NCI-H1048 (cell line): ENCODE results near the gene TTC4.

Experiments
- DNase-seq: peaks from one replicate; lab custom pipeline; 2025; lab: John Stamatoyannopoulos, UW

Gene TTC4

DNA sequence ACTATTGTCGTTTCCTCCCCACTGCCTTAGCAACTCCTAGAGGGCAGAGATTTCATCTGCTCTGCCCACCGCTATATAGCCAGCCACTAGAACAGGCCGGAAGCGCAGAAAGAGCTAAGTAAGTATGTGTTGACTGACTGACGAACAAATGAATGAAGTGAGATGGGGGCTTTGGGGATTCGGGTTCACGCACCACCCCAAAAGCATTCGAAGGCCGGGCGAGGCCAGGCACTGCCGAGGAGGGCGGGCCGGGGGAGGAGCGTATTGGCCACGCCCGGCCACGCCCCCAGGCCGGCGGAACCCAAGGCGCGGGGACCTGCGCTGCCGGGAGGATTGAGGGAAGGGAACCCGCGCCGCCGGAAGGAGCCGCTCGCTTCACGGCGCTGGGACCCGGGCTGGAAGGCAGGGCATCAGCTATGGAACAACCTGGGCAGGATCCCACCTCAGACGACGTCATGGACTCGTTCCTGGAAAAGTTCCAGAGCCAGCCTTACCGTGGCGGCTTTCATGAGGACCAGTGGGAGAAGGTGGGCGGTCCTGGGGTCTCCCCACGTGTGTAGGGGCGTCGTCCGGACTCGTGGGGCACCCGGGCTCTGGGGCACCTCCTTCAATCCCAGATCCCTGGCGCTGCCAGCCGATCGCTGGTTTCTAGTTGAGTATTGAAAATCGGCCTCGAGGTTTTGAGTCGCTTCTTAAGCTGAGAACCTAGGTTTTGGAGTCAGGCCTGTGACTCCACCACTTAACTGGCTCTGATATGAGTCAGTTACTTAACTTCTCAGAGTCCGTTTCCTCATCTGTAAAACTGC, at the start of gene TTC4:
Gene TTC4 (plus strand): TSS at position 369 of the 806 bp plus-strand sequence. CDS start 48 bp downstream, at position 417.
- peak; percentile 77 for DNase-seq

DNA sequence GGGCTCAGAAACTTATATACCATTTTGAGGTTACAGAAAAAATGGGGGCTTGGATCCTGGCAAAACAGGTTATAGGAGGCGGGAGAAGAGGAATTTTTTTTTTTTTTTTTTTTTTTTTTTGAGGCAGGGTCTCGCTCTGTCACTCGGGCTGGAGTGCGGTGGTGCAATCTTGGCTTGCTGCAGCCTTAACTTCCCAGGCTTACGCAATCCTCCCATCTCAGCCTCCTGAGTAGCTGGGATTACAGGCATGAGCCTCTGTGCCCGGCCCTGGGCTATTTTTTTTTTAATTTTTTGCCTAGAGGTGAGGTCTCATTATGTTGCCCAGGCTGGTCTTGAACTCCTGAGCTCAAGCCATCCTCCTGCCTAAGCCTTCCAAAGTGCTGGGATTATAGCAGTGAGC, 49.3 kb upstream of the TTC4 start:
- DNase-seq: no peak

DNA sequence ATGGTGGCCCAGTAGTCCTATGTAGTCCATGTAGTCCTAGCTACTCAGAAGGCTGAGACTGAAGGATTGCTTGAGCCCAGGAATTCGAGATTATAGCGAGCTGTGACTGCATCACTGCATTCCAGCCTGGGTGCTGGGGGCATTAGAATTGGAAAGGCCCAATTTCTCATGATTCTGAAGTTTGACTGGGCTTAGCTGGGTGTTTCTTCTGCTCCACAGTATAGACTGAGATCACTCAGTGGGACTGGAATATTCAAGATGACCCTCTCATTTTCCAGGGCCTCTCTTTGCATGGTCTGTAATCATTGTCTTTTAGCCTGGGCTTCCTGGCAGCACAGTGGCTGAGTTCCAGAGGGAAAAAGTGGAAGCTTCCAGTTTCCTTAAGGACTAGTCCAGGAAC, 47.9 kb upstream of the TTC4 start:
- no peak for DNase-seq

DNA sequence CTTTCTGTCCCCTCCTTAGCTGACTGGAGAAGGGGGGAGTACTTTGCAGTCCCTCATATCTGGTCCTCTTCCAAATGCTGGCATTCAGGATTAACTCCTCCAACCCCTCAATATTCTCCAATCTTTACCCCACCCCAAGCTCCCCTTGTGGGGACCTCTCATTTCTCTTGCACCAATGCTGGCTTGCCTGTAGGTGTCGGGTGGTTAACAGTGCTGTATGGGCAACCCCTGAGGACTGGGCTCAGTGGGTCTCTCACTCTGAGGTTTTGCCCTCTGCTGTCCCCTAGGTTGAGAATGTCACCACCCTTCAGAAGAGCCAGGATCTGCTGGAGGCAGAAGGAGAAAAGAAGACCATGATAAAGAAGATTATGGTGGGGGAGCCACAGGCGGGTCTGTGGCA, 47.1 kb upstream of the TTC4 start:
- no peak for DNase-seq

GRCh38 chr1:54671985-54672608, 43.6 kb upstream of the TTC4 start:
- DNase-seq: peak; percentile 9

DNA sequence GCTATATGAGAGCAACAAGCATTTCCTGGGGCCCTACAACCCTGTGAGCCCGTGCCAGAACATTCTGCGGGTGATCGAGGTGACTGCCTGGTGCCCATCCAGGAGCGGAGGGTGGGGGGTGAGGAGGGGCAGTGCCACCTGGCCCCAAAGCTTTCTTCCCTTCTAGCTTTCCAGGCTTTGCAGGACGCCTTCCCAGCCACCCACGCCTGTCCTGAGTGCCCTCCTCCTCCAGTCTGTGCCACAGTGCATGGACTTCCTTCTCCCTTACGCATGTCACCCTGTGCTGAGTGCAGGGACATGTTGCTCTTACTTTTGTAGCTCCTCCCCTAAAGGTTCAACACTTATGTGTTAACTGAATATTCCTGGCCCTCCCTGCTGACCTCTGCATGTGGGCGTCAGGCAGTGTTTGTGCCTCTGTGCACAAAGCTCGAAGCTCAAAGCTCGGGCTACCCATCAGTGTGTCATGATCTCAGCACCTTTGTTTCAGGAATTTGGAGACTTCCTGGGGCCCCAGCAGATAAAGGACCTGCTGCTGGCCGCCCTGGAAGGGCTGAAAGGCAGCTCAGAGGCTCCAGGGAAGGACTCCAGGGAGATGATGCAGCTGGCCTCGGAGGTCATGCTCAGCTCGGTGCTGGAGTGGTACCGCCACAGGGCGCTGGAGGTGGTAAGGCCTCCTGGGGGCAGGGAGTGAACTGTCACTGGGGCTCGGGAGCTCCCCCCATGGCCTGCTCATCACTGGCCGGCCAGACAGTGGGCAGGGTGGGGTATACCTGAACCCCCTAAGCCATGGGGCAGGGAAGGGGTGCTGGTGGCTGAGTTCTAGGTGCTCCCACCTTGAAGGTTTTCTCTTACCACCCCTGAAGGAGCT, 36.7 kb upstream of the TTC4 start:
- DNase-seq: no peak

DNA sequence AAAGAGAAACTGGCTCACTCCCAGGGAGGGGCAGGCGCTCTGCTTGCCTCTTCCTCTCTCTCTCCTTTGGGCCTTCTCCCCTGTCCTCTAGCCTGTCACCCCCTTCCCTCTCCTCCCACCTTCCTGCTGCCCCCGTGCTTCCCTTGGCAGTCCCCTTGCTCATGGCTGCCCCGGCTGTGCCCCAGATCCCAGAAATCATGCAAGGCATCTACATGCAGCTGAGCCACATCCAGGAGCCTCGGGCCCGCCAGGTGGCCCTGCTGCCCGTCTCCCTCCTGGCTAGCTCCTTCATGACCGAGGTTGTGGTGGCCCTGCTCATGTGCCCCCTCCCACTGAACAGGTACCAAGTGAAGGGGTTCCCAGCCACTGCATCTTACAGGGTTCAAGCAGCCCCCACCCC, 36.0 kb upstream of the TTC4 start:
- no peak for DNase-seq

DNA sequence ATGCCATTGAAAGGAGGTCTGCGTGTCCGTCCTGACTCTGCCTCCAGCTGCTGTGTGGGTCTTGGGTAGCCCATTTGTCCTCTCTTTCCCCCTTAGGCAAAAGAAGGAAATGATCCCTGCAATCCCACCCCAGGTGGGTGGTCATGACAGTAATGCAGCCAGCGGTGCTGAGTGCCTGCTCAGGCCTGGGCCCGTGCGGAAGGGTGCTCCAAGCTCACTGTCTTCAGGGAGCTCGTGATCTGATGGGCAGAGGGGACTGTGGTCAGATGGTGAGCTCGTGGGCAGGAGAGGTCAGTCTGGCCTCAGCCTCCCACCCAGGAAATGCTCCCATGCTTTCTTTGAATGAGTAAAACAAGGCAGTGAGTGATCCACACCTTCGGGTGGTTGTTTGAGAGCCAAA, 35.3 kb upstream of the TTC4 start:
- no peak for DNase-seq

- DNase-seq: no peak
Measured at GRCh38 chr1:54681358-54681757, 34.3 kb upstream of the TTC4 start.

DNA sequence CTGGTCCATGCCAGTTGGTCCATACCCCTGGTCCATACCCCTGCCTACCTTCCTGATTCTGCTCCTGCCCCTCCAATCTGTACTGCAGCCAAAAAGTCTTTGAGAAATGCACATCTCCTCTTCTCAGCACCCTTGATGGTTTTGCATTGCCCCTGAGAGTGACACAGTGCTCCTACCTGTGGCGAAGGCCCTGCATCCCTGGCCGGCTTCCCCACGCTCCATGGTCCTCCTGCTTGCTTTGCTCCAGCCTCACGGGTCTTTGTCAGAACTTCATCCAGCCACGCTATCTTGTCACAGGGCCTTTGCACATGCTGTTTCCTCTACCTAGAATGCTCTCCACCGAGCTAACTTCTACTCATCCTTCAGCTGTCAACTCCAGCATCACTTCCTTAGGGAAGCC, 32.2 kb upstream of the TTC4 start:
- DNase-seq: no peak

DNA sequence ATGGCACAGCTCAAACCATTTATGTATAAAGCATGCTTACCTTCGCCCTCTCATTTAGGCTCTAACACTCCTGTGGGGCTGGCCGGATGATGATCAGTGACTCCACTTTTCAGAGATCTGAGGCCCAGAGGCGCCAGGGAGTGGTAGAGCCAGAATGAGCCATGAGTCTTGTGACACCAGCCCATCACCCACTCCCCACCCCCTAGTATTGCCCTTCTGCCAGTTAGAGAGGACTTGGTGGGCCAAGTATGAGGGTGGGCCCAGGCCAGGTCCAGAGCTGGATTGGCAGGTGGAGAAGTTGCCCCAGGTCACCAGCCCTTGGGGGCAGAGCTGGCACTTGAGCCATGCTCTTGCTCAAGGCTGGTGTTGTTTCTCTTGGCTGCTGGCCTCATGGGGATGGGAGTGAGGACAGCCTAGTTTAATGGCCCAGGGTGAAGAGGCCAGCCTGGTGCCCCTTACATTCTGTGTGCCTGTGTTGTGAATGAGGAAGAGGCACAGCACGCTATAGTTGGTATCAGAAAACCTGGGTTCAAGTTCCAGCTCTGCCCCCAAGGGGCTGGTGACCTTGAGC, 30.2 kb upstream of the TTC4 start:
- DNase-seq: no peak

- DNase-seq: no peak
Measured at GRCh38 chr1:54686155-54686554, 29.5 kb upstream of the TTC4 start.

DNA sequence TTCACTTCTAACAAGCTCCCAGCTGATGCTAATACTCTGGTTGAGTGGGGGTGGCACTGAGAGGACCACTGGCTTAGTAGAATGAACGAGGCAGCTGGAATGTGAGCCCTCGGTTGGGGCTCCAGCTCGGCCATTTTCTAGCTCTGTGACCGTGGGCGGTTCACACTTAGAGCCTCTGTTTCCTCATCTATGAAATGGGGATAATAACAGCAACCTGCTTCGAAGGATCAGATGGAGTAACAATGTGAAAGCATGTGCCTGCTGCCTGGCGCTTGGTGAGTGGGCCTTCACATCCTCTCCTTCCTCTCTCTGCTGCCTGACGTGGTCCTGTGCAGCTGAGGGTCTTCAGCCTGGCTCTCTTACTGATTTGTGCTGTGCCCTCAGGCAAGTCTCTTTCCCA, 20.9 kb upstream of the TTC4 start:
- DNase-seq: no peak

DNA sequence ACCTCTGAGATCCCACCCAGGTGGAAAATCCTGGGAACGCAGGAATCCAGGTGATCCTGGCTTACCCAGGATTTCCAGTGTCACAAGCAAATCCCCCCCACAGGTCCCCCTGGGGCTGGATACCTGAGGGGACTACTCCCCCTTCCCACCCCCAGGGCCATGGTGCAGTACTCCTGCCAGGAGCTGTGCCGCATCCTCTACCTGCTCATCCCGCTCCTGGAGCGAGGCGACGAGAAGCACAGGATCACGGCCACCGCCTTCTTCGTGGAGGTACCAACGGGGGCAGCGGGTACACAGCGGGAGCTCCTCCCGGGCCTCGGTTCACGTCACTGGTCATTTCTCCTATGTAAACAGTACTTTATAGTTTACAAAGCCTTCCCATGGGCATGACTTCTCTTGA, 20.4 kb upstream of the TTC4 start:
- no peak for DNase-seq

DNA sequence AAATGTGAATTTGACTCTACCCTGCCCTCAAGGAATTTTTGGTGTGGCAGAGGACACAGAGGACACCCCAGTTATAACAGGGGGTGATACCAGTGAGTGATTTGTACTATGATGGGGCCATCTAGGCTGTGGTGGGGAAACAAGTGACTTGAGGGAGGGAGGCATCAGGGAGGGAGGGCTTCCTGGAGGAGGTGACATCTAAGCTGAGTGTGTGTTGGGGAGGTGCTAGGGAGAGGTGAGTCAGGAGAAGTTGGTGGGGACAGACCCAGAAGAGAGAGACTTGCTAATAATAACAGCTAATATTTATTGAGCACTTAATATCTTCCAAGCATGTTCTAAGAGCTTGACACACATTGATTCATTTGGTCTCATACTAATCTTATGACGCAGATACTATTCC, 19.9 kb upstream of the TTC4 start:
- DNase-seq: no peak

GRCh38 chr1:54696262-54696661, 19.4 kb upstream of the TTC4 start:
- no peak for DNase-seq

- DNase-seq: no peak
Measured at GRCh38 chr1:54697896-54698295, 17.8 kb upstream of the TTC4 start.

DNA sequence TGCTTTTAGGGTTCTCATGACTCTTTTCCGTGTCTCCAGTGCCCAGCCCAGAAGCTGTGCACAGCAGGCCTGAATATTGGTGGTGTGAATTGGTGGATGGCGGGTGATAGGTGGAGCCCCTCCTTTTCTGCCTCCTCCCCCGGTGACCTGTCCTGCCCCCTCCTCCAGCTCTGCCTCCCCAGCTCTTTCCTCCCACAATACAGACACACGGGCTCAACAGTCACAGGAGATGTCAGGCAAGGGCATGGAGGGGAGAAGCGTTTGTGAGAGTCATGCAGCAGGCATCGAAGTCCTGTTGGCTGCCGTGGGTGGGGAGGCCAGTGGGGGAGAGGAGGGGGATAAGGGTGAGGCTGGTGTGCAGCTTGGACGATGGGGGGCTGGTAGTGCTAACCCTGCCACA, 17.3 kb upstream of the TTC4 start:
- no peak for DNase-seq

DNA sequence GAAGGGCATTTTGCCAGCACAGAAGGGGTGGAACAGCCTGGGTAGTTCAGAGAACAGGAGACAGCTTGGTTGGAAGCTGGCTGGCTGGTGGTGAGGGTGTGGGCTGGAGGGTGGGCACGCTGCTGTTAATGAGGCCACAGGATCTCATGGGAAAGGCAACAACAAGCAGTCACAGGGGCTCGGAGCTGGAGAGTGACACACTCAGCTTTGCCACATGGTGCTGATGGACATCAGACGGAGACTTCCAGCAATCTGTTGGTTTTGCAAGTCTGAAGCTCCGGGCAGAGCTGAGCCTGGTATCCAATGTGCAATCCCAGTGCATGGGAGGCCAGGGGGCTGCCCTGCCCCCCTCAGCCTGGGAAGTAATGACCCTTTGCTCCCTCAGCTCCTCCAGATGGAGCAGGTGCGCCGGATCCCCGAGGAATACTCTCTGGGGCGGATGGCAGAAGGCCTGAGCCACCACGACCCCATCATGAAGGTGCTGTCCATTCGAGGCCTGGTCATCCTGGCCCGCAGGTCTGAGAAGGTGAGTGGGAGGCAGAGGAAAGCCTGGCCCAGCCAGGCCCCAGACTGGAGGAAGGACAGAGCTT, 15.6 kb upstream of the TTC4 start:
- DNase-seq: no peak

- no peak for DNase-seq
Measured at GRCh38 chr1:54701066-54701465, 14.6 kb upstream of the TTC4 start.

DNA sequence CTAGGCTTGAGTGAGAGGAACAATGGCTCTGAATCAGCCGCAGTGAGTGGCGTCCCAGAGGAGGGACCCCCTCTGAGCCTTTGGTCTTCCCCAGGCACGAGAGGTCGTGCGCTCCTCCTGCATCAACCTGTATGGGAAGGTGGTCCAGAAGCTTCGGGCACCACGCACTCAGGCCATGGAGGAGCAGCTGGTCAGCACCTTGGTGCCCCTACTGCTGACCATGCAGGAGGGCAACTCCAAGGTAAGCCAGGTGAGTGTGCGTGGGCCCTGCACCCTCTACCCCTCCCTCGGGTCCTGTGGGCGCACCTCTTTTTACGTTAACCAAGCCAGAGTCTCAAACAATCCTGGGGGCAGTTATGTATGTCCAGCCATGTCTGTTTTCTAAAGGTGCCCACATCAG, 13.7 kb upstream of the TTC4 start:
- no peak for DNase-seq

DNA sequence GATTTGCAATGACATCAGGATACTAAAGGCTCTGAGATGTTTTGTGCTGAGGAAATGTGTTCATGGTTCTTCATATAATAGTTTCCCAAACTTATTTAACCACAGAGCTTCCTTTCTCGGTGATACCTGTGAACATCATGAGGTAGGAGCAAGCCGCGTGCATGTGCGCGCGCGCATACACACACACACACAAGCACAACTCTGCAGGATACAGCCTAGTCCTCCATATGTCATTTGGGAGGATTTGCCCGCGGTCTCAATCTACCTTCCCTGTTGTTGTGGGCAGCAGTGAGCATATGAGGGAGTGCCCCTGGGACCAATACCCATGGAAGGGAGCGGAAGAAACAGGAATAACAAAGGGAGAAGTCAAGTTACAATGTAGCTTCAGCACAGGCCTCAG, 12.2 kb upstream of the TTC4 start:
- no peak for DNase-seq
